Occipital lobe (tissue), 2 donors: ENCODE measurements around the gene CNTNAP1. TPM values are rescaled to one million over a fixed set of nuclear protein-coding genes. Genes with fewer than 3 reads are reported as not detected.

Source experiments
- DNase-seq: peaks from one replicate; lab custom pipeline; 2025; lab: John Stamatoyannopoulos, UW
- total RNA-seq: library from RNA; depleted of rRNA; stranded (reverse); fragments of >200 nt; gene quantifications from one replicate; pipeline ENCODE4 v1.2.3, GENCODE V29; 2014

The CNTNAP1 gene
- total RNA-seq, 1 donor from 2014 or later = 7.5 TPM

DNA sequence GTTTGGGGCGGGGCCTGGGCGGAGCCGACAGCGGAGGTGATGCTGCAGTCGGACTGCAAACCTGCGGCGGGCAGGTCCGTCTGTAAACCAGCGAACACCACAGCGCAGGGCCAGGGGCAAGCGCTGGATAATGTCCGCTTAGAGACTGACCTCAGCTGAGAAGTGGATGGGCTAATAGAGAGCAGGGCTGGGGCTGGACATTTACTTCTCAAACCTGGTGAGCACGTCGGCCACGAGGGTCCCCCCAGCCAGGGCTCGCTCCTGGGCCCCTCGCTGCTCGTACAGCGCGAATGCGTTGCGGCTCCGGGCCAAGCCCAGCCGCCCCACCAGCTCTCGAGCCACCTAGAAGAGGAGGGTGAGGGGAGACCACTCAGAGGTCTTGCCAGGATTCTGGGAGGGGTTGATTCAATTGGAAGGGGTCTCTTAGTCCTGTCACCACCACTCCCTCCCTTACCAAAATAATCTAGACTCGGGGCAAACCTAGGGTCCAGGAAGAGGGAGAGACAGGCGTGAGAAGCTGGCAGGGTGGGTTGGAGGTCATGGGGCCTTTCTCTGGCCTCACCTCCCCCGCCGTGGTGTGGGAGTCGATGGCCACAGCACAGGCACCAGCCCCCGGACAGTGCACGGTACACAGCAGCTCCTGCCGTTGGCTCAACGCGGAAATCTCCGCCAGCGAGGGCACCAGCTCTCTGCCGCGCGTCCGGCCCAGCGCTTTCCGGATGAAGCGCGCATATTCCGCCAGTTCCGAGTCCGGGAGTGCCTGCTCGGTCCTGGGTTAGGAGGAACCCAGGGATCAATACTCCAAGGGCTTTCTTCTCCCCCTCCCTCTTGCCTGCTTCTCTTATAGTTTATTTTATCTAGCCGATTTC lies 11.3 kb upstream of the CNTNAP1 start:
- DNase-seq = no peak

DNA sequence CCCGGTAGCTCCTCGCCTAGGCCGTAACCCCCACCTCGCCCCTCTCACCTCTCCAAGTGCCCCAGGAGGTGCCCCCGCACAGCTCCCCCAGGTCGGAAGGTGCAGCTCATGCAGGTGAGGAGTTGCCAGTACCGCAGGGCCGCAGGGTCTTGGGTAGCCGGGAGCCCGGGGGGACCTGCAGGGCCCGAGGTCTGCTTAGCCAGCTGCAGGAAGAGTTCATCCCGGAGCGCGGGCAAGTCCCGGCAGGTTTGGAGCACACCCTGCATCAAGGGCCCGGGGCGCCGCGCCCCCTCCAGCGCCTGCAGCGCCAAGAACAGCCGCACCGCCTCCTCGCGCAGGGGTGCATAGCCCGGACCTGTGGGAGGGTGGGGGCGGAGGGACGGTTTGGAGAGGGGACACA lies 10.3 kb upstream of the CNTNAP1 start:
- DNase-seq = no peak

DNA sequence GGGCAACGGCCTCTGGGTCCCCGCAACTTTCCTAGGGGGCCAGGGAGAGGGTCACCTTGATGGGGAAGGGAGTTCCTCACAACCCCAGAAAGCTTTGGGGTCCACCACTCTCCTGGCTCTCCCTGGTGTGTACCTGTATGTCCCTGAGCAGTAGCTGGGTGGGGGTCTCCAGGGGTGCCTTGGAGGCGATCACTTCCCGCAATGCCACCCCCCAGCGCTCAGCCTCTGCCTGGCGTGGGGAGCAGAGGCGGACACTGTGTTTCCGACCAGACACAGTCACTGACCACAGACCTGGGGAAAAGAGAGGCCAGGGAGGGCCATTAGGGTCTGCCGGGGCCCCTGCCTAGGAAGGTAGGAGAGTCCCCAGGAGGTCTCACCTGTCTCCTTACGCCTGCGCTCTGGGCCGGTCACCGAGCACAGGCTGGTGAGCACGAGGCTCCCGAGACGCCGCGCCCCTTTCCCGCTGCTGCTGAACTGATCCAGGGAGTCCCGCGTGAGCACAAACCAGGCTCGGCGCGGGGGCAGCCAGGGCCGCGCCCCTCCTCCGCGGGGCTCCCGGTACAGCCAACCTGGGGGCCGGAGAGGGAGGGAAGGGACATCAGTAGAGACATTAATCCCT lies 9.0 kb upstream of the CNTNAP1 start:
- no peak for DNase-seq

DNA sequence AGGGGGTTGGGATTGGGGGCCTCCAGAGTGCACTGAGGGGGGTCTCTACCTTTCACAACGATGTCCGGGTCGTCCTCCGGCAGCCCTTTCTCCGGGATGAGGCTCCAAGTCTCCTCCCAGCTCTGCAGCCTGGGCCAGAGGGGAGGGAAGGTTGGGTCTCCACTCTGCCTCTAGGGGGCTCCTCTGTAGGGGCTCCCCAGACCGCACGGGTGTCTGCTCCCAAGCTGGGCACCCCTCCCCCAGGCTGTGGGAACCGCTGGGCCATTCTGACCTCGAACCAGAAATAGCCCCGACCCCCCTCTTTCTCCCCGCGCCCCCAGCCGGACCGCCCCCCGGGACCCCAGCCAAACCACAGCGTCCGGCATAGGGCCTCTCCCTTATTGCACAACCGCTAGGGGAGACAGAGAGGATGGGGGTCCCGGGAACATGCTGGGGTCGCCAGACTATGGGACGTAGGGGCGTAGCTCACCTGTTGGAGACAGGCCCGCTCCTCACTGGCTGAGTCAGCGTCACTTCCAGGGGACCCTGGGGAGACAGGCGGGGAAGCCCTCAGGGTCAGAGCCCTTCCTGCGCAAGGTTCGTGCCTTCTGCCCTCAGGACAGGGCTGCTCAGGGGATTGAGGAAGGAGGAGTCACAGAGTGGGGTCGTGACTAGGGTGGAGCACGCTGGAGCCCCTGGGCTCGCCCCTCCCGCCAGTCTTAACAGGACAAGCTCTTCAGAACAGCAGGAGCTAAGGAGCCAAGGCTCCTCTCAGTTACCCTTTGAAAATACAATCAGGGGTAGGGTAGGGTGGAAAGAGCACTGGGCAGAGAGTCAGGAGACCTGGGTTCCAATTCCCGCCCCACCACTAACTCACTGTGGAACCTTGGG lies 8.2 kb upstream of the CNTNAP1 start:
- DNase-seq = no peak

DNA sequence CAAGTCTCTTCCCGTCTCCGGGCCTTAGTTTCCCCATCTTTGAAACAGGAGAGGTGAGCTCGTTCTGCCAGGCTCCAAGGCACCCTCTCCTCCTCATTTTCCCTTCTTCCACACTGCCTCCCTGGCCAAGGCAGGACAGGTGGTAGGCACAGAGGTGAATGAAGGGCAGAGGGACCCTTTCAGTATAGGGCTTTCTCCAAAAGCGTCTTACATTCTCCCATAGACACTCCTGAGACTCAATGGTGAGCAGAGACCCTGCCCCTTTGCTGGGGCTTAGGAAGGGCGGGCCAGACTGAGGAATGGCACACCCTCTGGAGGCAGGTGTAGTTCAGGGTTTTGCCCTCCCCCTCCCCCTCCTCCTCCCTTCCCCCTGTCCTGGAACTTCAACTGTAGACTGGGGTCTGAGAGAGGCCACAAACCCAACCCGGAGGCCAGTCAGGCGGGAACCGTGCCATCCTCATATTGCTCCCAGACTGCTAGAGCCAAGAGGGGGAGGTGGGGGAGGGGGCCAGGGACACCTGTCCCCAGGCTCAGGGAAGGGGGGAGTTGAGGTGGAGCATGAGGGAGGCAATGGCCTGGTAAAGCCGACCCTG lies 7.5 kb upstream of the CNTNAP1 start:
- DNase-seq = no peak

DNA sequence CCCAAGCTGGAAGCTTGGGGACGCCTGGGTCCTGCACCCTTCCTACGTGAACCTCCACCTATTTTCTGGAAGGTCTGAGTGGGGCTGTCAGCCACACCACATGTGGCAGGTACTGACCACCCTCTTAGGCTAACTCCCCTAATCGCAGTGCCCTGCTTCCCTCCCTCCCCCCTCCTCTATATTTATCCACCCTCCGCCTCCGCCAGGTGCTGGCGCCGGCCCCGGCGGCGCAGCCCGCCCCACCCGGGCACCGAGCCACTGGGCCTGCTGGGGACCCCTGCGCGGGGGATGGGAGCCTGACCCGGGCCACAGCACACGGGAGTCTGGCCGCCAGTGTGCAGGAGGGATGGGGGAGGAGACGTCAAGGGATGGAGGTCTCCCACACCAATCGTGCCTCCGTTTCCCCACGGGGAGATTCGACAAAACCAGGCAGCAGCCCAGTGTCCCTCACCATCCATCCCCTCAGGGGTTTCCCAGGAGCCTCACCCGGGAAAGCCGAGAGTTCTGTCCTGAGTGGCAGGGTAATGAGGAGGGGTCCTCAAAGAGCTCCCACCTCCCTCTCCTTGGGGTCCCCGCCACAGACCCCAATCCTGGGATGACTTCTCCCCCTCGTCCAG lies 6.9 kb upstream of the CNTNAP1 start:
- DNase-seq = no peak

DNA sequence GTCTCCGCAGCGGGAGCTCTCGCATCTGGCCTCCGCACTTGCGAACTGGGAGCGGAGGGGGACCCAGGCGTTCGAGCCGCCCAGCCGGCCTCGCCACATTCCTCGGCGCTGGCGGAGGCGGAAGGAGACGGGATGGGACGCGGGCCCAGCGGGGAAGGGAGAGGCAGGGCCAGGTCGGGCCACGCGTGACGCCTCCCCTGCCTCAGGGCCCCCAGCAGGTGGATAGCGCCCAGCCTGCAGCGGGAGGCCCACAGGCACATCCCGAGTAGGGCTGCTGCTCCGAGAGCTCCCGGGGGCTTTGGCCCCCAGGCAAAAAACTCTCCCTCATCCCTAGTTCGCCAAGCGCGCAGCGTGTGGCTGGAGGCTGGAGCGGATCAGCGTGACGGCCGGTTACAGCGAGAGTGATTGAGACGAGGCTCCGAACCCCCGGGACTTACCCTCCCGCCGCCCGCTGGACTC lies 6.3 kb upstream of the CNTNAP1 start:
- no peak for DNase-seq

DNA sequence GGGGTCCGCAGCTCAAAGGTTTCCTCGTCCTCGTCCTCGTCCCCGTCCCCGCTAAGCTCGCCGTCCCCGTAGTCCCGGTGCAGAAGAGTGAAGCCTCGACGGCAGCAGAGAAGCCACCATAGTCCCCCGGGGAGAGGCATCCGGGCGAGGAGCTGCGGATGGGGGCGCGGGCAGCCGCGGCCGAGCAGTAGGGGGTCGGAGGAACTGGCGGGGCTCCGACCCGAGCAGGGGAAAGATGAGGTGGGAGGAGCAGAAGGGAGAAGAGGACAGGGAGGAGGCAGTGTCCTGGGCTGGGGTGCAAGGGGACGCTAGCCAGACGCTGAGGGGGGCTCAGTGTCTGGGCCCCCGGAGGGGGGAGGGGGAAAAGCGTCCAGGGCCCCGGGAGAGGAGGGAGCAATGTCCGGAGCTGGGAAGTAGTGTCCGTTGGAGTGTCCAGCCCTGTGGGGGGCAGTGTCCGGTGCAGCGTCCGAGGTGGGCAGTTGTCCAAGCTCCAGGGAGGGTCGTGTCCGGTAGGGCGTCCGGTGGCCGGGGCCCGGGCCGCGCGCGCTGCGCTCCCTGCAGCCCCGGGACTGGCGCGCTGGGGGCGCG lies 5.8 kb upstream of the CNTNAP1 start, which contains the start of gene PLEKHH3:
PLEKHH3 (minus strand) TSS at position 571 of the 588 bp plus-strand sequence; CDS start at position 140, 431 bp downstream.
- no peak for DNase-seq

DNA sequence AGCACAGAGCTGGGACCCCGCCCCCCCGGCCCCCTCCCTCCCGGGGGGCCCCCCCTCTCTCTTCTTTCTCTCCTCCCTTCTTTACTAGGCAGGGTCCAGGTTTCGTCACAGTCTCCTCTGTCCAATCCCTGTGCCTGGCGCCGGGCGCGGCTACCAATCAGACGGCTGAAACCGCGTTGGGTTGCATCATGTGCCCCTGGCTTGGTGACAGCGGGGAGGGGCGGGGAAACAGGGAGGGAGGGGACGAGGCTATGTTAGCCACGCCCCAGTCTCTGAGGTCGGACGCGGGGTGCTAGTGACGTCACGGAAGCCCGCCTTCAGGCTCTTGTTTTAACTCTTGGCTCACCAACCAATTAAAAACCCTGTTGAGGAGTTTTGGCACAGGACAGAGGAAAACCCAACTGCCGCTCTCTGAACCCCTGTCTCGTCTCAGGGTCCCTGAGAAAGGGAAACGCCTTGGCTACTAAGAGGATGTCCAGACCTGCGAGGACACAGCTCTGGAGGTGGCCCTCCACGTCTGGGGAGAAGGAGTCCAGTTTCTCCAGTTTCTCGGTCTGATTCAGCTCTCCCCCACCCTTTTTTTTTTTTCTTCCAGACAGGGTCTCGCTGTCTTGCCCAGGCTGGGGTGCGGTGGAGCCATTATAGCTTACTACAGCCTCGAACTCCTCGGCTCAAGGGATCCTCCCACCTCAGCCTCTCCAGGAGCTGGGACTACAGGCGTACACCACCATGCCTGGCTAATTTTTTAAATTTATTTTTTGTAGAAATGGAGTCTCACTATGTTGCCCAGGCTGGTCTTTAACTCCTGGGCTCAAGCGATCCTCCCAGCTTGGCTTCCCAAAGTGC lies 5.1 kb upstream of the CNTNAP1 start:
- DNase-seq = peak; percentile 100

DNA sequence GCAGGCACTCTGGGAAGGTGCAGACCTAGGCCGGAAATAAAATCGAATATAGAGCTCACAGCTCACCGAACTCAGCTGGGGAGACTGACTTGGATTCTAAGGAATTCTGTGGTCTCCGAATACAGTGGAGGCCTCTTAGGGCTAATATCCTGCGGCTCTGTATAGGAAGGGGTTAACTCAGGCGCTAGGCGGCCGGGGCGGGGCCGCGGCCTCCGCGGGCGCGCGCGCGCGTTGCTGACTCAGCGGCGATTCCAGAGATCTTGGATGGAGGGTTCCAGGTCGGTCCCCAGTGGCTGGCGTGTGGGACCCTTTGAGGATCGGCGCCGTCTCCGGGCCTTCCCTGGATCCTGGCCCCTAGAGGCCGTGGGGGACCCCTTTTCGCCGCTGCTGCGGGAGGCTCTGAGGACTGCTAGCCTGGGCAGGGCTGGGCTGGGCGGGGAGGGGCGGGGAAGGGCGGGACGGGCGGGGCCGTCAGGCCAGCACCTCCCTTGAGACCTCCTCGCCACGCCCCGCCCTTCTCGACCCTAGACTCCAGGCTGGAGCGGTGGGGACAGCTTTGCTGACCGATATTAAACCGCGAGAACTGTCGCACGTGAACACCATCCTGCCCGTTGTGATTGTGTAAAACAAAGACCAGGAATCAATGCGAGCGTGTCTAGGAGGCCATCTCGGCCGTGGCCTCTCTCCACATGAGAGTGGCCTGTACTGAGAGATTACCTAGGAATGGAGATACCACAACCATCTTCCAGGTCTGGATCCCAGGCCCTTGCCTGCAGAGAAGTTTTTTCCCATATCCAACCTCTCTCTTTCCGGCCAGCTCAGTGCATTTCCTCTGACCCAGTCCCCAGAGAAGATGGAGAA lies 4.2 kb upstream of the CNTNAP1 start:
- DNase-seq = peak; percentile 78

DNA sequence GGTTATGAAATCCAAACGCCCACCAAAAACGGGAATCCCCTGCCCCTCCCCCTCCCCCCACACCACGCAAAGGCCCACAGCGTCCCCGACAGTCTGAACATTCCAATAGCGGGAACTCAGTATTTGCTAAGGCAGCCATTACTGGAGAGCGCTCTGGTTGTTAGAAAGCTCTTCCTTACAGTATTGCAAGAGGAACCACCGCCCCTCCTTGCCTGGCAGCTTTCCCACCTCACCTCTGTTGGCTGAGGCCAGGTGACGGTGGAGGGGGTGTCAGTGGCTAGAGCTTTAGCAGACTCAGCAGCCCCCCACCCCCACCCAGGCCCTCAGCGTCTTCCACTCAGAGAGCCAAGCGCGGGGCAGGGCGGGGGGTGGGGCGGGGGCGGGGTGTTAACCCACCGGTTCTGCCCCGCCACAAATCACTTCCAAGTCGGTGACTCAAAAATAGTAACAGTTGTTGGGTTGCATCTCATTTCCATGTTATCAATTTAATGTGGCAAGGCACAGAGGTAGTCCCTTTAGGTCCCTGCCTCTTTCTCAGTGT lies 3.3 kb upstream of the CNTNAP1 start:
- DNase-seq = no peak

DNA sequence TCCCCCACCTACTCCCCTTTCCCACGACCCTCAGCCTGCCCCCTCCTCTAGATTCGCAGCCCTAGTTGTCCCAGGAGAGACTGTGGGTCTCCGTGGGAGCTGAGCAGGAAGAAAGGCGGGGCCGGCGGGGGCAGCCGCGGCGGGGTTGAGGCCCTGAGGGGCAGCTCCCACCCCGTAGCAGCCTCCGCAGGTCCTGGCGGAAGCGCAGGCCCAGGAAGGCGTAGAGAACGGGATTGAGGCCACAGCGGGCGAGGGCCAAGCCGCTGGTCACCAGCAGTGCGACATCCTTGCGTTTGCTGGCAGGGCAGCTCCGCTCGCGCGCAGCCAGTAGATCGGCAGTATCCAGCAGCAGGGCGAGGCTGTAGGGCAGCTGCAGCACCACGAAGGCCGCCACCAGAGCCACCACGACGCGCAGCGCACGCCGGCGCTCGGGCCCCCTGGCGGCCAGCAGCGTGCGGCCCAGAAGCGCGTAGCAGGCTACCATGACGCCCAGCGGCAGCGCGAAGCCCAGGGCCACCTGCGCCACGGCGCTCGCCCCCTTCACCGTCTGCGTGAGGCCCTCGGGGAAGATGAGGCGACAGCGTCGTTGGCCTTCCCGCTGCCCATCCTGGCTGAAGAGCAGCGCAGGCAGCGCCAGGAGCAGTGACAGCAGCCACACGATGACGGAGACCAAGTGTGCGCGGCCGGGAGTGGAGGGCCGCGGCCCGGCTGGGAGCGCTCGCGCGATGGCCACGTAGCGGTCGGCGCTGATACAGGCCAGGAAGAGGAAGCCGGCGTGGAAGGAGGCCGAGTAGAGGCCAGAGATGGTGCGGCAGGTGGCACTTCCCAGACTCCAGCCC lies 2.6 kb upstream of the CNTNAP1 start:
- DNase-seq = peak; percentile 57

DNA sequence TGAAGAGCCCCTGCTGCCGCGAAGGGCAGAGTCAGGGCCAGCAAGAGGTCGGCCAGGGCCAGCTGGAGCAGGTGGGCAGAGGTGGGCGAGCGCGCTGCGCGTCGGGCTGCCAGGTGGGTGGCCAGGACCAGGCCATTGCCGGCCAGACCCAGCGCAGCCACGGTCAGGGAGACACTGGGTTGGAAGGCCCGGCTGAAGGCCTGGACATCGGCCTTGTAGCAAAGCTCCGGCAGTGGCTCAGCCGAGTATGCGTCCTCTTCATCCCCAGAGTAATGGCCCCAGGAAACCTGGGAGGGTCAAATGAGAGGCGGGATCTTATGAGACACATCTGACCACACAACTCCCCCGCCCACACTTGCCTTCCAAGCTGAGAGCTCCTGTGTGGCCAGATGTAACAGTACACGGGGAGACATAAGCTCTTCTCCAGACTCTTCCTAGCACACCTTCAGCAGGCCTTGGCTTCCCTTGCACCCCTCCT lies 2.0 kb upstream of the CNTNAP1 start:
- no peak for DNase-seq

DNA sequence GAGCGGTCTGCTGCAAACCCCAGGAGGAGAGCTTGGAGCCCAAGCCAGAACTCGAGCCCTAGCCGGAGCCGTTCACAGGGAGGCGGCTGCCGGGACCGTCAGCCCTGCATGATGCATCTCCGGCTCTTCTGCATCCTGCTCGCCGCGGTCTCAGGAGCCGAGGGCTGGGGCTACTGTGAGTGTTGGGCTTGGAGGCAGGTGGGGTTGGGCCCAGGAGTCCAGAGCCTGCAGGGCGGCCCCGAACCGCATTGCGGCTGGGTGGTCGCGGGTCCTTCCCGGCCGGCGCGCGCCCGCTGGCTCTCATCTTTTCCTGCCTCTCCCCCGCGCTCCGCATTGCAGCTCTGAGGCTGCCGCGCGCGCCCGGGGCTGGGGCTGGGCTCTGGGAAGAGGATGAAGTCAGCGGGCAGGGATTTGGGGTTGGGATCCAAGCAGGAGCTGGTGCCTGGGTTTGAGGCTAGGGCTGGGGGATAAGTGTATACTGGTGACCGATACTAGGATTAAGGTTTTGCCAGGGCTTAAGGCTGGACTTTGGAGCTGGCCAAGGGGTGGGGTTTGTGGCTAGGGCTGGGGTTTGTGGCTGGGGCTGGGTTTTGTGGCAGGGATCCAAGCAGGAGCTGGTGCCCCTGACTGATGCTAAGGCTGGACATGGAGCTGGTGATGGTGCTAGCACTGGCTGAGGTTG lies 532 bp downstream of the CNTNAP1 start:
- DNase-seq = peak; percentile 55

DNA sequence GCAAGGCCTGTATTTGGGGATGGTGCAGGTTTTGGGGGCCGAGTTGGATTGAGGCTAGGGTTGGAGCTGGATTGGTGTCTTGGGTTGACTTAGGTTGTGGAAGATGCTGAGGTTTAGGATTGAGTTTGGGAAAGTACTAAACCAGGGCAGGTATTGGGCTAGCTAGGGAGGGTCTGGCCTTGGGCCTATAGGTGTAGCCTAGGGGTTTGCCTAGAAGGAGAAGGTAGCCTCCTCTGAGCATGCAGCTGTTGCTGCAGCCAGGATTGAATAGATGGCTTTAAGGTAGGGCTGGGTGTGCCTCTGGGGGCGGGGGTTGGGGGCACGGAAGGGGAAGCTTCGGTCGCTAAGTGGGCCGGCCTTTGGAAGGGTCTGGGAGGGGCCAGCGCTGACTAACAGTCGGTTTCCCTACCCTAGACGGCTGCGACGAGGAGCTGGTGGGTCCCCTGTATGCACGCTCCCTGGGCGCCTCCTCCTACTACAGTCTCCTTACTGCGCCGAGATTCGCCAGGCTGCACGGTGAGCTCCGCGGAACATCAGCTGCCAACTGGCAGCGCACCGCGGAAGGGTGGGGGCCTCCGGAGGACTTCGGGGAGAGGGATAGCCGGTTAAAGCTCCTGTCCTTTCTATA lies 1.2 kb downstream of the CNTNAP1 start:
- DNase-seq = peak; percentile 50

DNA sequence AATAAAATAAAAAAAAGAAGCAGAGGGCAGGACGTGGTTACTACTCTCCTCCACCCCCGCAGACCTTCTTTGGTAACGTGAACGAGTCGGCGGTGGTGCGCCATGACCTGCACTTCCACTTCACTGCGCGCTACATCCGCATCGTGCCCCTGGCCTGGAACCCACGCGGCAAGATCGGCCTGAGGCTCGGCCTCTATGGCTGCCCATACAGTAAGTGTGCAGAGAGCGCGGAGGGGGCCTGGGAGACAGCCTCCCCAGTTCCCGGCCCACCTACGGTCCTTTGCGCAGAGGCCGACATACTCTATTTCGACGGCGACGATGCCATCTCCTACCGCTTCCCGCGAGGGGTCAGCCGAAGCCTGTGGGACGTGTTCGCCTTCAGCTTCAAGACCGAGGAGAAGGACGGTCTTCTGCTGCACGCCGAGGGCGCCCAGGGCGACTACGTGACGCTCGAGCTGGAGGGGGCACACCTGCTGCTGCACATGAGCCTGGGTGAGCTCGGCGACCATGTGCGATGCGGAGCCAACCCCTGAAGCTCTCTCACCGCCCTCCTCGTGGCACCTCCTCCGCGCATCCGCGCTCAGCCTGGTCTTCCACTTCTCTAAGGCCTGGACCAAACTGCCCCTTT lies 2.7 kb downstream of the CNTNAP1 start:
- DNase-seq = no peak
